Smooth muscle cell (in vitro differentiated cells): ENCODE data around the gene CPLX1. TPM values are rescaled to one million over a fixed set of nuclear protein-coding genes. Genes with fewer than 3 reads are reported as not detected.
"Not testable (repeated sequence)": the region's sequence is repeated elsewhere in the genome, so short reads cannot be mapped to it uniquely, and the experiment has no call there.

Source experiments
- DNase-seq: peaks from one replicate; lab custom pipeline; 2025; ENCODE audit not compliant: unreplicated experiment; lab: John Stamatoyannopoulos, UW
- H2AFZ ChIP-seq: fragments of 200-600 bp; sonication (generic); 2 replicates; pipeline ENCODE4 v1.6.0; 2016; ENCODE audit warnings: antibody characterized with exemption, low read depth, mild to moderate bottlenecking
- H3F3A ChIP-seq: fragments of 200-600 bp; sonication (generic); 2 replicates; pipeline ENCODE4 v1.6.0; 2017; ENCODE audit warnings: antibody characterized with exemption, low read depth
- H3K27ac ChIP-seq: fragments of 200-600 bp; sonication (generic); 2 replicates; pipeline ENCODE4 v1.5.1; 2016; ENCODE audit warnings: low read depth, mild to moderate bottlenecking
- H3K27me3 ChIP-seq: fragments of 200-600 bp; sonication (generic); 2 replicates; pipeline ENCODE4 v1.6.1; 2016; ENCODE audit warnings: low read depth, mild to moderate bottlenecking
- H3K36me3 ChIP-seq: fragments of 200-600 bp; sonication (generic); 2 replicates; pipeline ENCODE4 v1.5.1; 2016; ENCODE audit warnings: low read depth
- H3K4me1 ChIP-seq: fragments of 200-600 bp; sonication (generic); 2 replicates; pipeline ENCODE4 v1.5.1; 2016; ENCODE audit warnings: low read depth
- H3K4me2 ChIP-seq: fragments of 200-600 bp; sonication (generic); 2 replicates; pipeline ENCODE4 v1.6.0; 2016; ENCODE audit warnings: mild to moderate bottlenecking
- H3K4me3 ChIP-seq: fragments of 200-600 bp; sonication (generic); 2 replicates; pipeline ENCODE4 v1.5.1; 2016; ENCODE audit warnings: mild to moderate bottlenecking
- H3K79me2 ChIP-seq: fragments of 200-600 bp; sonication (generic); 2 replicates; pipeline ENCODE4 v1.6.0; 2016; ENCODE audit warnings: low read depth, mild to moderate bottlenecking
- H3K9ac ChIP-seq: fragments of 200-600 bp; sonication (generic); 2 replicates; pipeline ENCODE4 v1.6.0; 2016; ENCODE audit warnings: low read depth
- H3K9me3 ChIP-seq: fragments of 200-600 bp; sonication (generic); replicated peaks from 2 replicates; pipeline ENCODE4 v1.5.1; 2016; ENCODE audit warnings: low read depth
- H4K20me1 ChIP-seq: fragments of 200-600 bp; sonication (generic); 2 replicates; pipeline ENCODE4 v1.6.0; 2016; ENCODE audit warnings: low read depth
- WGBS: methylation state at CpG from one replicate; pipeline ENCODE4 v1.1.7; 2016; ENCODE audit warnings: low lambda C conversion rate; 5-methylcytosine and 5-hydroxymethylcytosine counted together
- polyA plus RNA-seq: library from polyadenylated mRNA; unstranded; fragments of >200 nt; fragmentation: Nextera tagmentation; extraction: Ambion mirVana; gene quantifications from 2 replicates; pipeline ENCODE4 v1.2.1, GENCODE V29; 2016
- total RNA-seq: library from RNA; depleted of rRNA; stranded (reverse); fragments of >200 nt; gene quantifications from 2 replicates; pipeline ENCODE4 v1.2.3, GENCODE V29; 2014
- TF ChIP-seq, protein P1 (sequence below): fragments of 200-600 bp; sonication (generic); IDR thresholded peaks from 2 replicates; pipeline ENCODE4 v1.5.1; 2017; ENCODE audit warnings: borderline replicate concordance, mild to moderate bottlenecking, antibody characterized with exemption; ENCODE audit not compliant: insufficient read depth, poor library complexity, severe bottlenecking

Gene CPLX1
- total and polyA plus RNA-seq, 2 experiments from 2014 or later = not detected

DNA sequence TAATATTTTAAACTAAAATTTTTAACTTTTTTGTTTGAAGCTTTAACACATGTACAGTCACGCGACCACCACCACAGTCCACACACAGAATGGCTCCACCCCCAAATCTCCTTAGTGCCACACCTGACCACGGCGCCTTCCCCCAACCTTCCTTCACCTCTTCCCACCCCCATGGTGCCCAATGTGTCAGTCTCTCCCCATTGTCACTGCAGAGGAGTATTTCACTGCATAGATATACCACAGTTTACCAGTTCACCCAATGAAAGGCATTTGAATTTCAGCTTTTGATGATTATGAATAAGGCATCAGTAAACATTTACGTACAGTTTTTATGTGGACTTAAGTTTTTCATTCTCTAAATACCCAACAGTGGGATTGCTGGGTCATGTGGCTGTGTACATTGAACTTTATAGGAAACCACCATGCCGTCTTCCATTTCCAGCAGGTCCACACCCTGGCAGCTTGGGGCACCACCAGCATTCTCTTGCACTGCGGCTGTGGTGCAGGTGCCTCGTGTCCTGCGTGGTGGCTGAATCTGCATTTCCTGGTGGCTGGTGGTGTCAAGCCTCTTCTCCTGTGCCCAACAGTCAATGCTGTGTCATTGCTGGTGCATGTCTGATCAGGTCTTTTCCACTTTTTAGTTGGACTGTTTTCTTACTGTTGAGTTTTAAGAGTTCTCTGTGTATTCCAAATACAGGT, 49.0 kb downstream of the CPLX1 start:
- H3K4me3 ChIP-seq = no peak overlapping the region
- H3K27me3 ChIP-seq = no peaks in the 10 kb centered on the region
- H3K4me1 ChIP-seq = peaks cover 9% of the 10 kb centered on the region
- H3K27ac ChIP-seq = no peak overlapping the region
- TF ChIP-seq, protein P1, sequence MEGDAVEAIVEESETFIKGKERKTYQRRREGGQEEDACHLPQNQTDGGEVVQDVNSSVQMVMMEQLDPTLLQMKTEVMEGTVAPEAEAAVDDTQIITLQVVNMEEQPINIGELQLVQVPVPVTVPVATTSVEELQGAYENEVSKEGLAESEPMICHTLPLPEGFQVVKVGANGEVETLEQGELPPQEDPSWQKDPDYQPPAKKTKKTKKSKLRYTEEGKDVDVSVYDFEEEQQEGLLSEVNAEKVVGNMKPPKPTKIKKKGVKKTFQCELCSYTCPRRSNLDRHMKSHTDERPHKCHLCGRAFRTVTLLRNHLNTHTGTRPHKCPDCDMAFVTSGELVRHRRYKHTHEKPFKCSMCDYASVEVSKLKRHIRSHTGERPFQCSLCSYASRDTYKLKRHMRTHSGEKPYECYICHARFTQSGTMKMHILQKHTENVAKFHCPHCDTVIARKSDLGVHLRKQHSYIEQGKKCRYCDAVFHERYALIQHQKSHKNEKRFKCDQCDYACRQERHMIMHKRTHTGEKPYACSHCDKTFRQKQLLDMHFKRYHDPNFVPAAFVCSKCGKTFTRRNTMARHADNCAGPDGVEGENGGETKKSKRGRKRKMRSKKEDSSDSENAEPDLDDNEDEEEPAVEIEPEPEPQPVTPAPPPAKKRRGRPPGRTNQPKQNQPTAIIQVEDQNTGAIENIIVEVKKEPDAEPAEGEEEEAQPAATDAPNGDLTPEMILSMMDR = no peak
- WGBS = 97% methylated on average over 9 of the region's 9 CpGs
- no peak overlapping the region for H2AFZ ChIP-seq
- H3K9ac ChIP-seq = no peak overlapping the region
- DNase-seq = no peak
- H4K20me1 ChIP-seq = peaks cover 90% of the 10 kb centered on the region
- no peak overlapping the region for H3K4me2 ChIP-seq
- peaks cover 28% of the 10 kb centered on the region for H3F3A ChIP-seq
- H3K9me3 ChIP-seq = no peaks in the 10 kb centered on the region
- H3K36me3 ChIP-seq = no peaks in the 10 kb centered on the region
- H3K79me2 ChIP-seq = peaks cover 90% of the 10 kb centered on the region

DNA sequence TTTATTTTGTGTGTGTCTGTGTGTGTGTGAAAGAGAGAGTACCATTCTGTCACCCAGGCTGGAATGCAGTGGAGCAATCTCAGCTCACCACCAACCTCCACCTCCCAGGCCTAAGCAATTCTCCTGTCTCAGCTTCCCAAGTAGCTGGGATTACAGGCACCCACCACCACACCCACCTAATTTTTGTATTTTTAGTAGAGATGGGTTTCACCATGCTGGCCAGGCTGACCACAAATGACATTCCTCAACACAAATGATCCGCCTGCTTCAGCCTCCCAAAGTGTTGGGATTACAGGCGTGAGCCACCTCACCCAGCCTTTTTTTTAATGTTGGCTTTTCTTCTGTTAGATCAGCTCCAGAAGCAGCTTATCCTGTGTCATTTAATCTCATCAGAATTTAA, 50.4 kb downstream of the CPLX1 start:
- not testable (repeated sequence) for H3K27me3 ChIP-seq, H2AFZ ChIP-seq, DNase-seq, H3K4me1 ChIP-seq, H3K9me3 ChIP-seq, H3K4me3 ChIP-seq, H3K36me3 ChIP-seq
- Histone ChIP-seq H4K20me1 (peaks cover 100% of the 10 kb centered on the region), H3K4me2 (peak overlapping the region; percentile 77), H3K27ac (peak overlapping the region; percentile 82), H3K79me2 (peaks cover 84% of the 10 kb centered on the region), H3F3A (peaks cover 29% of the 10 kb centered on the region), H3K9ac (peak overlapping the region; percentile 48)
- 28% methylated on average over 2 of the region's 2 CpGs for WGBS

DNA sequence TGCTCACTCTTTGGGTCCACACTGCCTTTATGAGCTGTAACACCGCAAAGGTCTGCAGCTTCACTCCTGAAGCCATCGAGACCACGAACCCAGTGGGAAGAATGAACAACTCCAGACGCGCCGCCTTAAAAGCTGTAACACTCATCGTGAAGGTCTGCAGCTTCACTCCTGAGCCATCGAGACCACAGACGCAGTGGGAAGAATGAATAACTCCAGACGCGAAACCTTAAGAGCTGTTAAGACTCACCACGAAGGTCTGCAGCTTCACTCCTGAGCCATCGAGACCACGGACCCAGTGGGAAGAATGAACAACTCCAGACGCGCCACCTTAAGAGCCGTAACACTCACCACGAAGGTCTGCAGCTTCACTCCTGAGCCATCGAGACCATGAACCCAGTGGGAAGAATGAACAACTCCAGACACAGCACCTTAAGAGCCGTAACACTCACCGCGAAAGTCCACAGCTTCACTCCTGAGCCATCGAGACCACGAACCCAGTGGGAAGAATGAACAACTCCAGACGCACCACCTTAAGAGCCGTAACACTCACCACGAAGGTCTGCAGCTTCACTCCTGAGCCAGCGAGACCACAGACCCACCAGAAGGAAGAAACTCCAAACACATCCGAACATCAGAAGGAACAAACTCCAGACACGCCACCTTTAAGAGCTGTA, 51.4 kb downstream of the CPLX1 start:
- peak overlapping the region; percentile 48 for H3K9ac ChIP-seq
- H3K4me2 ChIP-seq = peak overlapping the region; percentile 77
- peak overlapping the region; percentile 82 for H3K27ac ChIP-seq
- WGBS = 67% methylated on average over 30 of the region's 30 CpGs
- H3K4me1 ChIP-seq, H2AFZ ChIP-seq, DNase-seq, H3K27me3 ChIP-seq, H3K4me3 ChIP-seq, H3K36me3 ChIP-seq, H3K9me3 ChIP-seq: not testable (repeated sequence)
- peaks cover 32% of the 10 kb centered on the region for H3F3A ChIP-seq
- H4K20me1 ChIP-seq = peaks cover 100% of the 10 kb centered on the region
- H3K79me2 ChIP-seq = peaks cover 84% of the 10 kb centered on the region

DNA sequence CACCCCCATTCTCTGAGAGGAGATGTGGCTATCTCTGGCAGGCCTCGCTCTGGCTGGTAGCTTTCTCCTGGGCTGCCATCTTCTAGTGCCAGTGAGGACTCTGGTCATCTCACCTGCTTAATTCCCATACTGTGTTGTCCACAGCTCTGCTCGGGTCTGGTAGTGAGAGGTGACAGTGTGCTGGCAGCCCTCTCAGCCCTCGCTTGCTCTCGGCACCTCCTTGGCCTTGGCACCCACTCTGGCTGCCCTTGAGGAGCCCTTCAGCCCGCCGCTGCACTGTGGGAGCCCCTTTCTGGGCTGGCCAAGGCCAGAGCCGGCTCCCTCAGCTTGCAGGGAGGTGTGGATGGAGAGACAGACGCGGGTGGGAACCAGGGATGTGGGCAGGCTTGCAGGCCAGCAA, 52.7 kb downstream of the CPLX1 start:
- H3K36me3 ChIP-seq = no peaks in the 10 kb centered on the region

More for the DNA sequence above, 52.7 kb downstream of the CPLX1 start:
- no peak for DNase-seq
- no peak overlapping the region for H3K4me2 ChIP-seq
- H3K4me1 ChIP-seq = no peaks in the 10 kb centered on the region
- no peak overlapping the region for H3K27ac ChIP-seq
- peaks cover 100% of the 10 kb centered on the region for H4K20me1 ChIP-seq
- TF ChIP-seq, protein P1 = no peak
- no peaks in the 10 kb centered on the region for H3K9me3 ChIP-seq
- peaks cover 84% of the 10 kb centered on the region for H3K79me2 ChIP-seq
- no peak overlapping the region for H3K4me3 ChIP-seq
- H3K9ac ChIP-seq = no peak overlapping the region
- H3K27me3 ChIP-seq = no peaks in the 10 kb centered on the region
- WGBS = 97% methylated on average over 9 of the region's 9 CpGs
- no peak overlapping the region for H2AFZ ChIP-seq
- peaks cover 35% of the 10 kb centered on the region for H3F3A ChIP-seq
